B cell (primary cell): Measurements from ENCODE around the gene BANF2. TPM values are rescaled to one million over a fixed set of nuclear protein-coding genes. Genes with fewer than 3 reads are reported as not detected.

ENCODE experiments used
- ATAC-seq: fragments of 200-7000 bp; cut with Tn5 transposase; one replicate; pipeline ENCODE4 v1.10.0; 2021; ENCODE audit warnings: low read depth, mild to moderate bottlenecking, moderate number of reproducible peaks, moderate library complexity
- CTCF ChIA-PET: fragments of 350-600 bp; sonication (Branson Sonifier 250); formaldehyde crosslinking; loops from one replicate; lab custom pipeline; 2021; ENCODE audit warnings: antibody characterized with exemption, inconsistent platforms; lab: Charles Lee
- POLR2A ChIA-PET: fragments of 350-600 bp; sonication (Branson Sonifier 250); formaldehyde crosslinking; loops from one replicate; lab custom pipeline; 2021; ENCODE audit warnings: antibody characterized with exemption; lab: Charles Lee
- DNase-seq: peaks from one replicate; pipeline ENCODE4 v3.0.0; 2013
- H2AFZ ChIP-seq: 2 replicates; pipeline ENCODE4 v1.6.1; 2012; ENCODE audit warnings: mild to moderate bottlenecking, low read depth, low read length; ENCODE audit not compliant: insufficient read depth, poor library complexity, severe bottlenecking
- H3K27ac ChIP-seq, 2 donors: 1 replicate in 1 of 2; 2 replicates in 1 of 2; pipeline ENCODE4 v1.5.1; 2012 to 2013; ENCODE audit warnings: low read length in 2 of 2, mild to moderate bottlenecking in 2 of 2, moderate library complexity in 1 of 2
- H3K27me3 ChIP-seq, 4 experiments: fragments of 200-600 bp in 1 of 4; sonication (generic) in 1 of 4; replicated peaks in 1 of 4; 1 replicate in 2 of 4; 2 replicates in 2 of 4; pipeline versions ENCODE4 v1.6.1 to v1.7.0; 2013 to 2016; ENCODE audit warnings: low read length in 3 of 4, mild to moderate bottlenecking in 2 of 4, mixed read lengths in 1 of 4, moderate library complexity in 1 of 4; ENCODE audit not compliant: insufficient read depth in 4 of 4, control insufficient read depth in 3 of 4; ENCODE audit errors: control extremely low read depth in 1 of 4
- H3K36me3 ChIP-seq, 2 experiments: replicated peaks in 1 of 2; 1 replicate in 1 of 2; 2 replicates in 1 of 2; pipeline versions ENCODE4 v1.6.1 to v1.7.1; 2013; ENCODE audit warnings: low read length in 1 of 2; ENCODE audit not compliant: insufficient read depth in 2 of 2, control insufficient read depth in 1 of 2; ENCODE audit errors: control extremely low read depth in 1 of 2, extremely low read depth in 1 of 2
- H3K4me1 ChIP-seq, 2 donors: fragments of 200-600 bp in 1 of 2; sonication (generic) in 1 of 2; 1 replicate in 1 of 2; 2 replicates in 1 of 2; pipeline versions ENCODE4 v1.5.1 to v1.6.1; 2013 to 2017; ENCODE audit warnings: low read length in 2 of 2; ENCODE audit not compliant: control insufficient read depth in 2 of 2, insufficient read depth in 2 of 2
- H3K4me2 ChIP-seq: replicated peaks from 2 replicates; pipeline ENCODE3; 2012; ENCODE audit warnings: mild to moderate bottlenecking, low read depth, low read length; ENCODE audit not compliant: poor library complexity, severe bottlenecking
- H3K4me3 ChIP-seq, 5 experiments: fragments of 200-600 bp in 1 of 5; sonication (generic) in 1 of 5; 1 replicate in 3 of 5; 2 replicates in 2 of 5; pipeline versions ENCODE4 v1.5.1 to v1.7.0; 2011 to 2016; ENCODE audit warnings: low read length in 4 of 5, mild to moderate bottlenecking in 4 of 5, low read depth in 2 of 5, control low read depth in 1 of 5, moderate library complexity in 1 of 5; ENCODE audit not compliant: insufficient read depth in 1 of 5; ENCODE audit errors: control extremely low read depth in 1 of 5, extremely low read depth in 1 of 5
- H3K79me2 ChIP-seq: fragments of 200-600 bp; sonication (generic); one replicate; pipeline ENCODE4 v1.6.0; 2016; ENCODE audit warnings: low read length; ENCODE audit not compliant: control insufficient read depth, insufficient read depth
- H3K9ac ChIP-seq: fragments of 200-600 bp; sonication (generic); 2 replicates; pipeline ENCODE4 v1.6.1; 2017; ENCODE audit warnings: mild to moderate bottlenecking, low read length, moderate library complexity
- H3K9me3 ChIP-seq, 3 donors: one replicate each; pipeline versions ENCODE4 v1.6.1 to v1.7.1; 2013; ENCODE audit warnings: low read length in 2 of 3; ENCODE audit not compliant: control insufficient read depth in 2 of 3, insufficient read depth in 1 of 3; ENCODE audit errors: control extremely low read depth in 1 of 3
- H4K20me1 ChIP-seq: 2 replicates; pipeline ENCODE4 v1.6.0; 2012; ENCODE audit warnings: mild to moderate bottlenecking, low read length; ENCODE audit not compliant: insufficient read depth, control insufficient read depth, poor library complexity, severe bottlenecking
- H3K27ac Mint-ChIP-seq: one replicate; pipeline ENCODE4 v1.8.0; 2021; ENCODE audit warnings: mixed read lengths
- H3K27me3 Mint-ChIP-seq: one replicate; pipeline ENCODE4 v1.8.0; 2021; ENCODE audit warnings: mixed read lengths
- H3K4me1 Mint-ChIP-seq: one replicate; pipeline ENCODE4 v1.8.0; 2021; ENCODE audit warnings: mixed read lengths
- H3K4me3 Mint-ChIP-seq: one replicate; pipeline ENCODE4 v1.8.0; 2021; ENCODE audit warnings: mixed read lengths
- H3K9me3 Mint-ChIP-seq: one replicate; pipeline ENCODE4 v1.8.0; 2022; ENCODE audit warnings: mixed read lengths; ENCODE audit not compliant: insufficient read depth
- EZH2 ChIP-seq: IDR thresholded peaks from 2 replicates; pipeline ENCODE4 v1.6.1; 2012; ENCODE audit warnings: borderline replicate concordance, low read depth, mild to moderate bottlenecking, moderate library complexity, low read length; ENCODE audit not compliant: insufficient read depth, poor library complexity, severe bottlenecking
- WGBS: methylation state at CpG from one replicate; pipeline ENCODE4 v1.1.5; 2013; ENCODE audit warnings: missing lambda C conversion rate; ENCODE audit not compliant: insufficient coverage; 5-methylcytosine and 5-hydroxymethylcytosine counted together
- intact Hi-C: fragments of 100-400 bp; cut with micrococcal nuclease; formaldehyde crosslinking; loops from one replicate; pipeline ENCODE4 v1.10.0; 2022
- polyA plus RNA-seq: library from polyadenylated mRNA; depleted of rRNA; stranded (reverse); fragments of >200 nt; gene quantifications from 2 replicates; pipeline ENCODE4 v1.2.3, GENCODE V29; 2012
- total RNA-seq, 2 donors: library from RNA; stranded (reverse); fragments of 120-200 nt in 1 of 2; gene quantifications; 1 replicate in 1 of 2; 2 replicates in 1 of 2; pipeline versions ENCODE4 v1.2.3 to v1.2.4, GENCODE V29; 2013 to 2022
- TF ChIP-seq, protein P1 (sequence below): fragments of 200-600 bp; IDR thresholded peaks from one replicate; pipeline ENCODE4 v1.8.0; 2022; ENCODE audit warnings: antibody characterized with exemption, mild to moderate bottlenecking

The BANF2 gene
- total and polyA plus RNA-seq, 2 donors (not counting 1 experiment from before 2014, with no cell fraction given) = not detected

DNA sequence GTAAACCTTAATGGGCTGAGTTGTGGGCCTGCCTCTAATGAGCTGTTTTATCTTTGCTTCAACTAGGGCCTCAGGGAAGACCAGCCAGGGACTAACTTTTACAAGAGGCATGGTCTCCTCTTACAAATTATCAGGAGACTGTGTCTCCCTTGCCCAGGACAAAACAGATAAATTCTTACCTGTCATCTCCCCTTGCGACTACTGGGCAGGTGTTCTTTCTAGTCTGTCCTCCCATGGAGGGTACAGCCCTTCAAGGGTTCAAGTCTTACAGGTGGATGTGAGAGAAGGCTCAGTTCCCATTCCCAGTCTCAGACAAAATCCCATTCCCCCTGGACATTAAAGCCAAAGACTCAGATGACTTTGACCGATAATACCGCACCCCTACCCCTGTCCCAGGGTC is 31.3 kb upstream of the BANF2 start:
- H3K4me2 ChIP-seq = no peak overlapping the region
- H3K79me2 ChIP-seq = peaks cover 38% of the 10 kb centered on the region
- Mint-ChIP-seq H3K4me3 (no peak overlapping the region), H3K4me1 (peaks cover 15% of the 10 kb centered on the region), H3K9me3 (no peaks in the 10 kb centered on the region), H3K27me3 (no peaks in the 10 kb centered on the region), H3K27ac (no peak overlapping the region)
- H2AFZ ChIP-seq = no peak overlapping the region
- TF ChIP-seq, protein P1, sequence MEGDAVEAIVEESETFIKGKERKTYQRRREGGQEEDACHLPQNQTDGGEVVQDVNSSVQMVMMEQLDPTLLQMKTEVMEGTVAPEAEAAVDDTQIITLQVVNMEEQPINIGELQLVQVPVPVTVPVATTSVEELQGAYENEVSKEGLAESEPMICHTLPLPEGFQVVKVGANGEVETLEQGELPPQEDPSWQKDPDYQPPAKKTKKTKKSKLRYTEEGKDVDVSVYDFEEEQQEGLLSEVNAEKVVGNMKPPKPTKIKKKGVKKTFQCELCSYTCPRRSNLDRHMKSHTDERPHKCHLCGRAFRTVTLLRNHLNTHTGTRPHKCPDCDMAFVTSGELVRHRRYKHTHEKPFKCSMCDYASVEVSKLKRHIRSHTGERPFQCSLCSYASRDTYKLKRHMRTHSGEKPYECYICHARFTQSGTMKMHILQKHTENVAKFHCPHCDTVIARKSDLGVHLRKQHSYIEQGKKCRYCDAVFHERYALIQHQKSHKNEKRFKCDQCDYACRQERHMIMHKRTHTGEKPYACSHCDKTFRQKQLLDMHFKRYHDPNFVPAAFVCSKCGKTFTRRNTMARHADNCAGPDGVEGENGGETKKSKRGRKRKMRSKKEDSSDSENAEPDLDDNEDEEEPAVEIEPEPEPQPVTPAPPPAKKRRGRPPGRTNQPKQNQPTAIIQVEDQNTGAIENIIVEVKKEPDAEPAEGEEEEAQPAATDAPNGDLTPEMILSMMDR = no peak
- TF ChIP-seq EZH2 = no peak
- CTCF ChIA-PET = interaction anchor here (1.3 to 1.5 kb wide), 2 partner anchors 13 to 230 kb away, joined by 4 read pairs; no protein-coding TSS in a partner anchor
- POLR2A ChIA-PET = no interaction called here
- ATAC-seq (no peak), DNase-seq (no peak)
- no peaks in the 10 kb centered on the region for H3K36me3 ChIP-seq
- H3K4me1 ChIP-seq = peaks cover 0 to 6% of the 10 kb centered on the region in 2 donors
- WGBS = 100% methylated on average over 2 of the region's 3 CpGs
- H3K9me3 ChIP-seq = no peaks in the 10 kb centered on the region
- H3K9ac ChIP-seq = no peak overlapping the region
- no peak overlapping the region for H3K4me3 ChIP-seq
- H3K27ac ChIP-seq = no peak overlapping the region
- no peaks in the 10 kb centered on the region for H3K27me3 ChIP-seq
- peaks cover 11% of the 10 kb centered on the region for H4K20me1 ChIP-seq
- intact Hi-C loops = no loop called here

DNA sequence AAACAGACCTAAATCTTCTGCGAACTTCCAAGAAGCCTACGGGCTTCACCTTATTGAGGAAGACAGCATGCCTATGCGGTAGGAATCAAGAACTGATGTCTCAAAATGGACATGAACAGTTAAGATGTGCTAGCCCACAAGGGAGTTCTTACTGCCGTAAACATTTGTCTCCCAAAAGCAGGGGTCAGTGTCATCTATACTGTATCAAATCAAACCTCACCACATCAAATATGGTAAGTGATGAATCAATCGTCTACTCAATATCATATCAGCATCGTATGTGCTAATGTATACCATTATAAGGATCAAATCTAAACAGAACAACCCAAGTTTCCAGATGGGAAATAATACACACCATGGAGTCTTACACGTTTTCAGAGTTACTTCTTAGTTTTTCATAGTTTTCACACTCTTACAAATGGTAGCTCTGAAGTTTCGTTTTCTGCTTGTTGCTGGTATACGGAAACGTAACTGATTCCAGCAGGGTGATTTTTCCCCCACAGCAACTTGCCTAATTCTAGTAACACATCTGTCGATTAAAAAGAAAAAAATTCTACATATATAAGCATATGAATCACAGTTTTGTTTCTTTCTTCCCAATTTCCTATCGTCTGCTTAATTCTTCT is 30.3 kb upstream of the BANF2 start:
- H3K79me2 ChIP-seq = peaks cover 36% of the 10 kb centered on the region

More for the DNA sequence above, 30.3 kb upstream of the BANF2 start:
- no peak for TF ChIP-seq EZH2
- TF ChIP-seq, protein P1 = no peak
- no peak overlapping the region for H3K9ac ChIP-seq
- peaks cover 11% of the 10 kb centered on the region for H3K4me1 Mint-ChIP-seq
- H3K27me3 ChIP-seq = no peaks in the 10 kb centered on the region
- ATAC-seq (no peak), DNase-seq (no peak)
- peaks cover 0 to 6% of the 10 kb centered on the region in 2 donors for H3K4me1 ChIP-seq
- H3K27me3 Mint-ChIP-seq = no peaks in the 10 kb centered on the region
- POLR2A ChIA-PET = no interaction called here
- no peaks in the 10 kb centered on the region for H3K9me3 Mint-ChIP-seq
- intact Hi-C loops = no loop called here
- no peak overlapping the region for H3K4me3 ChIP-seq
- no peak overlapping the region for H3K27ac Mint-ChIP-seq
- no peak overlapping the region for H3K4me3 Mint-ChIP-seq
- H4K20me1 ChIP-seq = peaks cover 16% of the 10 kb centered on the region
- no peaks in the 10 kb centered on the region for H3K36me3 ChIP-seq
- WGBS = 97% methylated on average over 6 of the region's 12 CpGs
- no peak overlapping the region for H2AFZ ChIP-seq
- CTCF ChIA-PET = no interaction called here
- no peak overlapping the region for H3K4me2 ChIP-seq
- H3K9me3 ChIP-seq = no peaks in the 10 kb centered on the region
- H3K27ac ChIP-seq = no peak overlapping the region
